ENCODE measurements around the gene FOXL2NB.
A peak's percentile ranks its signal among the peaks of the same experiment; 100 is the strongest.

Gene FOXL2NB

DNA sequence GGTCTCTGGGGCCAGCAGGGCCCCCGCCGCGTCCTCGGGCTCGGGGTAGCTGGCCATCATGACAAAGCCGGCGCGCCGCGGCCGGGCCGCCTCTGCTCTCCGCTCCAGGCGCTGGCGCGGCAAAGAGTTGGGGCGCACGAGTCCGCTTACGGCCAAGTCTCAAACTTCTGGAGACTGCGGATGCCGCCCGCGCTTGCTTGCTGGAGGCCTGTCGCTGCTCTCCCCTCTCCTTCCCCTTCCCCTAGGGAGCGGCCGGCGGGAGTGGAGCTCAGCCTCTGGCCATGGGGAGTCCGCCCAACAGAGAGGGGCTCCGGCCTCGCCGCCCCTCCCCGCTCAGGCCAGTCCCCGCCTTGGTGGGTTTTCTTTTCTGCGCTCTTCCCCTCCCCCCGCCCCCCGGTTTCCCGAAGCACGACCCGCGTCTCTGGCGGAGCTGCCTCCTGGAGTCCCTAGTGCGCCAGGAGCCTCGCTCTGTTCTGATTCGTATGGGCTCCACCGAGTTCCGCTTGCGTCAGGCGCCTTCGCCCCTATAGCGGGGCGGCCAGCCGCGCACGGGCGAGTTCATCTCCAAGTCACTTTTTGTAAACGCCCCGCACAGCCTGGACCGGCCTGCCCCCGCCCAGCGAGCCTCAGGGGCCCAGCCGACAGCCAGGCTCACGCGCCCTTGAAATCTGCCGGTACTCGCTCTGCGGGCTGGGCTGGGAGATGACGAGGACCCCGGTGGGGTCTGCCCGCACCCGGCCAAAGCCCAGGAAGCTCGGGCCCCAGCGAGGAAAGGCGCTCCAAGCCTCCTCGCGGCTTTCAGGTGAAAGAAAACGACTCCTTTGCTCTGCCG, at the start of gene FOXL2NB, which contains the start of gene FOXL2:
Gene FOXL2NB, plus strand, starts transcription at position 555 of the 832 bp plus-strand sequence. Its CDS starts 148 bp downstream, at position 703.
Gene FOXL2, minus strand, starts transcription at position 475 of the 832 bp plus-strand sequence. Its CDS starts 415 bp downstream, at position 60.
- Mint-ChIP-seq H3K27ac (peak within 1 kb of the TSS; percentile 56), H3K4me3 (peak within 1 kb of the TSS; percentile 35), H3K4me1 (peaks cover 50% of the 10 kb centered on the region), H3K9me3 (no peaks in the 10 kb centered on the region), H3K36me3 (peaks cover 3% of the 10 kb centered on the region), H3K27me3 (peaks cover 100% of the 10 kb centered on the region)
- DNase-seq = peak; percentile 32
- CTCF ChIA-PET = interaction anchor here (0.6 to 2.8 kb wide), 4 partner anchors 9 to 1996 kb away, joined by 3 to 21 read pairs (median 6); no protein-coding TSS in a partner anchor

DNA sequence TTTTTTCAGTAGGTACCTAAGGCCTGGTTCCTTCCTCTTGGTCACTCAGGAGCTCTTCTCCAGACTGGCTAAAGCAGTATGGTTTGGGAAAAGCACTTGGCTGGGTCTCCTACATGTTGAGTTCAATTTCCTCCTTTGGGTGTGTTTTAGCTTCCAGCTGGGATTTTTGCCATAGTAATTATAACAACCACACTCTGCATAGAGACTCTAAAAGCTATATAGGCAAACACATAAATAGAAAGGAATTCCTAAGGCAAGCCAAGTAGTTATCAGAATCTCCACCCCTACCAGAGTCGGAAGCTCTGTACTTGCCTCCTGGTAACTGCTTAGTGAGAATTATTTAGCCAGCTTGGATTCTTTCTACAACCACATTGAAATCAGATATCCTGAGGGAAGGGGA, 48.7 kb upstream of the FOXL2NB start:
- Mint-ChIP-seq H3K9me3 (no peaks in the 10 kb centered on the region), H3K36me3 (no peaks in the 10 kb centered on the region), H3K27me3 (peaks cover 6% of the 10 kb centered on the region), H3K4me3 (no peak overlapping the region), H3K27ac (no peak overlapping the region), H3K4me1 (no peaks in the 10 kb centered on the region)
- CTCF ChIA-PET = interaction anchor here (1.4 to 4.9 kb wide), 3 partner anchors 14 to 25 kb away, joined by 4 to 26 read pairs (median 6); no protein-coding TSS in a partner anchor
- no peak for DNase-seq

DNA sequence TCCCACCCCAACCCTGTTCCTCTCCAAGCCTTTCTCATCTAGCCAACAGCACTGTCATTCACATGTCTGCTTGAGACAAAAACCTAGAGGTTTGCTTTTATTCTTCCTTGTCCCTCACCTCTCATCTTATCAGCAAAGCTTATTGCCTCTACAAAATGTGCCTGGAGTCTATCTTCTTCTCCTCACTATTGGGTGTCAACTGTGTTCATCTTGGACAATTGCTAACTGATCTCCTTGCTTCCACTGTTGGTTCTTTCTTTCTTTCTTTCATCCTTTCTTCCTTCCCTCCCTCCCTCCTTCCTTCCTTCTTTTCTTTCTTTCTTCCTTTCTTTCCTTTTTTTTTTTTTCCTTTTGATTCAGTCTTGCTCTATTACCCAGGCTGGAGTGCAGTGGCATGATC, 48.3 kb upstream of the FOXL2NB start:
- Mint-ChIP-seq H3K4me3 (no peak overlapping the region), H3K27ac (no peak overlapping the region), H3K36me3 (no peaks in the 10 kb centered on the region), H3K27me3 (peaks cover 6% of the 10 kb centered on the region), H3K4me1 (no peaks in the 10 kb centered on the region), H3K9me3 (no peaks in the 10 kb centered on the region)
- DNase-seq = no peak
- CTCF ChIA-PET = interaction anchor here (1.4 to 4.9 kb wide), 3 partner anchors 14 to 24 kb away, joined by 4 to 26 read pairs (median 6); no protein-coding TSS in a partner anchor

DNA sequence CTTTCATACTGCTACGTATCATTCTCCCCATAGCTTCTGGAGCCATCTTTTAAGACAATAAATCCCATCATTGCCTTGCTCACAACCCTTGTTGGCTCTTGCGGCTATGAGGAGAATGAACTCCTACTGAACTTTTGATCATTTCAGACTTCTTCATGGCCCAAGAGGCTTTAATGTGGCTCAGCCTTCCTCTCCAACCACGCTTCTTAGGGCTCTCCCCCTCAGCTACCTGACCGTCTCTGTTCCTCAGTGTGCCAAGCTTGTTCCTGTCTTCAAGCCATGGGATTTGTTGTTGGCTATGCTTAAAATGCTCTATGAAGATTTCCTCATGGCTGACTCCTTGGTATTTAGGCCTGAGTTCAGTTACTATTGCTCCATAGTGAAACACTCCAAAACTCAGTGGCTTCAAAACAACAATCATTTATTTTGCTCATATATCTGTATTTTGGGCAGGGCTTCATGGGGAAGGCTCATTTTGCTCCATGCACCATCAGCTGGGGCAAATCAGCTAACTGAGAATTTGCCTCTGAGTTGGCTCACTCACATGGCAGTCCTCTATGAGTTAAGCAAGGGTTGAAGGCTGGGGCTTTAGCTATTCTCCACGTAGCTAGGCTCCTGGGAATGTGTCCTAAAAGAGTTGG, 47.5 kb upstream of the FOXL2NB start:
- Mint-ChIP-seq H3K36me3 (no peaks in the 10 kb centered on the region), H3K4me1 (no peaks in the 10 kb centered on the region), H3K27me3 (peaks cover 6% of the 10 kb centered on the region), H3K27ac (no peak overlapping the region), H3K9me3 (no peaks in the 10 kb centered on the region), H3K4me3 (no peak overlapping the region)
- DNase-seq = no peak
- CTCF ChIA-PET = interaction anchor here (0.9 to 4.9 kb wide), 3 partner anchors 17 to 420 kb away, joined by 3 to 26 read pairs (median 6); no protein-coding TSS in a partner anchor

DNA sequence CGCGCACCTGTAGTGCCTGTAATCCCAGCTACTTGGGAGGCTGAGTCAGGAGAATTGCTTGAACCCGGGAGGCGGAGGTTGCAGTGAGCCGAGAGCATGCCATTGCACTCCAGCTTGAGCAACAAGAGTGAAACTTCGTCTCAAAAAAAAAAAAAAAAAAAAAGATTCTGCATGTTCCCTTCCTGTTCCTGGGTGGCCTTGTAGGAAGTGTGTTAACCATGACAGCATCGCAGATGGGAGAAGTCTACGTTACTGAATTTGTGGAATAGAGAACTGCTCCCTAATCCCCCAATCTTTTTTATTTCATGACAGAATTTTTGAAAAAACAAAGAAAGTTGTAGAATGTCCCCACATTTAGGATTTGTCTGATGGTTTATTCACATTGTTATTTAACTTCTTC, 45.5 kb upstream of the FOXL2NB start:
- Mint-ChIP-seq H3K4me1 (no peaks in the 10 kb centered on the region), H3K36me3 (no peaks in the 10 kb centered on the region), H3K27ac (no peak overlapping the region), H3K9me3 (no peaks in the 10 kb centered on the region), H3K27me3 (peaks cover 6% of the 10 kb centered on the region), H3K4me3 (no peak overlapping the region)
- CTCF ChIA-PET = interaction anchor here (4.9 kb wide), 1 partner anchor 14 kb away, joined by 26 read pairs; no protein-coding TSS in a partner anchor
- DNase-seq = no peak

DNA sequence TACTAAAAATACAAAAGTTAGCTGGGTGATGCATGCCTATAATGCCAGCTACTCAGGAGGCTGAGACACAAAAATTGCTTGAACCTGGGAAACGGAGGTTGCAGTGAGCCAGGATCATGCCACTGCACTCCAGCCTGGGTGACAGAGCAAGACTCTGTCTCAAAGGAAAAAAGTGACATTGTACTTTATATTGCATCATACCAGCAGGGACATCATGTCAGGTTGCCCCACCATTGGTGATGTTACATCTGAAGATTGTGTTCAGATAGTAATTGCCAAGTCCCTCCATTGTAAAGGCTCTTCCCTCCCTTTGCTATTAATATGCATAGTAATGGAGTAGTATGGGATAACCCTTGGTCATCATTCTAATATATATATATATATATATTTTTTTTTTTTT, 44.8 kb upstream of the FOXL2NB start:
- H3K36me3 Mint-ChIP-seq = no peaks in the 10 kb centered on the region
- CTCF ChIA-PET = interaction anchor here (1.4 kb wide), 1 partner anchor 14 kb away, joined by 3 read pairs; no protein-coding TSS in a partner anchor
- no peak for DNase-seq
- no peak overlapping the region for H3K27ac Mint-ChIP-seq
- peaks cover 6% of the 10 kb centered on the region for H3K27me3 Mint-ChIP-seq
- H3K4me3 Mint-ChIP-seq = no peak overlapping the region
- no peaks in the 10 kb centered on the region for H3K4me1 Mint-ChIP-seq
- H3K9me3 Mint-ChIP-seq = no peaks in the 10 kb centered on the region

DNA sequence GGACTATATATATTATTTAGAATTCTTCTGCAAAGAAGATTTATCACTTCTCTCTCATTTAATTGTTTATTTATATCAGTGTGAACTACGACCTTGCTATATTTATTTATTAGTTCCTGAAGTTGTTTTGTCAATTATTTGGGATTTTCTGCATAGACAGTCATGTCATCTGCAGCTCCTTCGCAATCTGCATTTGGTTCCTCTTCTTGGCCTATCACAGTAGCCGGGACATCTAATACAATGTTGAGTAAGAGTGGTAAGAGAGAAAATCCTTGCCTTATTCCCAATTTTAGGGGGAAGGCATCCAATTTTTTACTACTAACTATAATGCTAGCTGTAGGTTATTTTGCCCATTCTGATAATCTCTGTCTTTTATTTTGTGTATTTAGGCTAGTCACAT, 39.5 kb upstream of the FOXL2NB start:
- no peak for DNase-seq
- no peak overlapping the region for H3K27ac Mint-ChIP-seq
- H3K4me3 Mint-ChIP-seq = no peak overlapping the region
- CTCF ChIA-PET = interaction anchor here (1.9 kb wide), 1 partner anchor 16 kb away, joined by 6 read pairs; no protein-coding TSS in a partner anchor
- H3K4me1 Mint-ChIP-seq = no peaks in the 10 kb centered on the region
- no peaks in the 10 kb centered on the region for H3K9me3 Mint-ChIP-seq
- H3K36me3 Mint-ChIP-seq = no peaks in the 10 kb centered on the region
- H3K27me3 Mint-ChIP-seq = peaks cover 7% of the 10 kb centered on the region

DNA sequence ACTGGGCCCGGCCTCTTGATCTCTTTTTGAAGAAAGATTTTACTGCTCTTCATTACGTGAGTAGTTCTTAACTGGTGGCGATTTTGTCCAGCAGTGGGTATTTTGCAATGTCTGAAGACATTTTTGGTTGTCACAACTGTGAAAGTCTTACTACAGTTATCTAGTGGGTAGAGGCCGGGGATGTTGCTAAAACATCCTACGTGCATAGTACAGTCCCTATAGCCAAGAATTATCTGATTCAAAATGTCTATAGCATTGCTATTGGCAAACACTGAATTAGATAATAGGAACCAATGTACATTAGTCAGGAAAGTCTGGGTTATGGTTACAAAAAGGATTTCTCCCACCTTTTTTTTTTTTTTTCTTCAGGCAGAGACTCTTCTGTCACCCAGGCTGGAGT, 38.2 kb upstream of the FOXL2NB start:
- Mint-ChIP-seq H3K4me1 (no peaks in the 10 kb centered on the region), H3K27me3 (peaks cover 12% of the 10 kb centered on the region), H3K36me3 (no peaks in the 10 kb centered on the region), H3K4me3 (no peak overlapping the region), H3K27ac (no peak overlapping the region), H3K9me3 (no peaks in the 10 kb centered on the region)
- CTCF ChIA-PET = no interaction called here
- DNase-seq = no peak

DNA sequence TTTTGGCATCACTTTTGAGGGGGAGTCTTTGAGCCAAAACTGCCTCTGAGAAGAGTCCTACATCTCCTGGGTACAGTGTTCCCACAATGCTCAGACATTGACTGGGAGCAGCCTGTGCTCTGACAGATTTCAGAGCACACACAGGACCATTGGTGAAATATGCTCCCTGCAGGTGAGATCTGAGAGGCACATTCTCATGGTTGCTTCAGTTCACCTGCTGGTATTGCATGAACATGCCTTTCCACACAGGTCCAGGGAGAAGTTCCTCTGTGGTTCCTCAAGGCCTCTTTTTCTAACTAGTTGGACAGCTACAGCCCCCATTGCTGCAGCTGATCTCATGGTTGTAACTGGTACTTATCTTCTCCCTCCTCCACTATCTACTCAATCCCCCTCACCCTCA, 37.1 kb upstream of the FOXL2NB start:
- H3K36me3 Mint-ChIP-seq = no peaks in the 10 kb centered on the region
- CTCF ChIA-PET = interaction anchor here (1.1 kb wide), 1 partner anchor 13 kb away, joined by 3 read pairs; no protein-coding TSS in a partner anchor
- no peak overlapping the region for H3K27ac Mint-ChIP-seq
- no peaks in the 10 kb centered on the region for H3K9me3 Mint-ChIP-seq
- no peak for DNase-seq
- H3K4me3 Mint-ChIP-seq = no peak overlapping the region
- H3K27me3 Mint-ChIP-seq = peaks cover 21% of the 10 kb centered on the region
- H3K4me1 Mint-ChIP-seq = peaks cover 1% of the 10 kb centered on the region

DNA sequence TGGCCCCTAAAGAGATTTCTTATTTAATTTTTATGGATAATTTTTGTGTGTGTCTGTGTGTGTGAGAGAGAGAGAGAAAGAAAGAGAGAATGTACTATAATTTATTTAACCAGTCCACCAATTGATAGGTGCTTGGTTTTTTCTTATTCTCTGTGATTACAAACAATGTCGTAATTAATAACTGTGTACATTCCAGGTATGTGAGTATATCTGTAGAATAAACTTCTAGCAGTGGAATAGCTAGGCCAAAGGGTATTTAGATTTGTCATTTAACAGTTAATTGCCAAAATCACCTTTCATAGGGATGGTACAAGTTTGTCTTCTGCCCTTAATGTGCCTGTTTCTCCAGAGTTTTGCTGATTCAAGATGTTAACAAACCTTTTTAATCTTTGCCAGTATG, 35.4 kb upstream of the FOXL2NB start:
- Mint-ChIP-seq H3K9me3 (no peaks in the 10 kb centered on the region), H3K36me3 (no peaks in the 10 kb centered on the region), H3K27ac (no peak overlapping the region), H3K4me1 (peaks cover 7% of the 10 kb centered on the region), H3K4me3 (no peak overlapping the region), H3K27me3 (peaks cover 25% of the 10 kb centered on the region)
- CTCF ChIA-PET = interaction anchor here (1.2 to 6.6 kb wide), 7 partner anchors 12 to 319 kb away, joined by 3 to 112 read pairs (median 5); partner anchors contain the start of gene CEP70
- no peak for DNase-seq

DNA sequence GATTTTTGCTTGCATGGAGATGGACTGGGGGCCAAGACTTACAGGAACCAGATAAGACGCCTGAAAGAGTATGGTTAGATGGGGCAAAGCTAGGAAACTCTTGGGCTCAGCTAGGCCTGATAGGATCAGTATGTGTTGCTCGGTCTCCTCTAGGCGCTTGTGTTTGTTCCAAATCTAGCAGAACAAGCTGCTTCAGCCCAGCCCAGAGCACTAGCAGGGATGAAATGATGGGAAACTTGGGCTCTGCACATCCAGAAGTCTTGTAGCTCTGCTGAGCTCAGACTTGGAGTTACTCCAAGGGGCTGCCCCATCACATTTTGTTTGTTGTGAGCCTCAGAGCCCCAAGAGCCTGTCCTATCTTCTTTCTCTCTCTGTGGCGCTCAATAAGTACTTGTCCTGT, 34.8 kb upstream of the FOXL2NB start:
- CTCF ChIA-PET = interaction anchor here (0.8 to 6.6 kb wide), 9 partner anchors 12 to 319 kb away, joined by 3 to 112 read pairs (median 5); partner anchors contain the start of gene CEP70
- no peaks in the 10 kb centered on the region for H3K36me3 Mint-ChIP-seq
- H3K4me1 Mint-ChIP-seq = peaks cover 7% of the 10 kb centered on the region
- DNase-seq = no peak
- no peak overlapping the region for H3K4me3 Mint-ChIP-seq
- H3K27me3 Mint-ChIP-seq = peaks cover 25% of the 10 kb centered on the region
- no peak overlapping the region for H3K27ac Mint-ChIP-seq
- H3K9me3 Mint-ChIP-seq = no peaks in the 10 kb centered on the region

DNA sequence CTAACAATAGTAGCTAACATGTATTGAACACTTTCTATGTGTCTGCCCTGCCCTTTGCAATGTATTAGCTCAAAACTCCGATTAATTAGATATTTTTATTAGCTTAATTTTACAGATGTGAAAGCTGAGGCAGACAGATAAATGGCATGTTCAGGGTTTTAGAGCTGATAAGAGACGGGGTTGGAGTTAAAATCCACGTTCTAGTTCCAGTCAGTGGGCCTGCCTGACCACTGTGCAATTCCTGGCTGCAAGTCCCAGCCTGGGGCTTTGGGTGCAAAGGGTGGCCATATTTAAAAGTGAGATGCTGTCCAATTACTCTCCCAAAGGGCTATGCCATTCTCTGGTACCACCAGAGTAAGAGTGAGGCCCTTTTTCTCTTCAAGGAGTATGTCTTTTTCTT, 33.3 kb upstream of the FOXL2NB start:
- CTCF ChIA-PET = interaction anchor here (0.6 to 6.6 kb wide), 6 partner anchors 10 to 837 kb away, joined by 3 to 112 read pairs (median 4); partner anchors contain the start of gene CEP70
- H3K4me3 Mint-ChIP-seq = no peak overlapping the region
- H3K27ac Mint-ChIP-seq = no peak overlapping the region
- peaks cover 7% of the 10 kb centered on the region for H3K4me1 Mint-ChIP-seq
- no peak for DNase-seq
- H3K36me3 Mint-ChIP-seq = no peaks in the 10 kb centered on the region
- H3K27me3 Mint-ChIP-seq = peaks cover 37% of the 10 kb centered on the region
- no peaks in the 10 kb centered on the region for H3K9me3 Mint-ChIP-seq

DNA sequence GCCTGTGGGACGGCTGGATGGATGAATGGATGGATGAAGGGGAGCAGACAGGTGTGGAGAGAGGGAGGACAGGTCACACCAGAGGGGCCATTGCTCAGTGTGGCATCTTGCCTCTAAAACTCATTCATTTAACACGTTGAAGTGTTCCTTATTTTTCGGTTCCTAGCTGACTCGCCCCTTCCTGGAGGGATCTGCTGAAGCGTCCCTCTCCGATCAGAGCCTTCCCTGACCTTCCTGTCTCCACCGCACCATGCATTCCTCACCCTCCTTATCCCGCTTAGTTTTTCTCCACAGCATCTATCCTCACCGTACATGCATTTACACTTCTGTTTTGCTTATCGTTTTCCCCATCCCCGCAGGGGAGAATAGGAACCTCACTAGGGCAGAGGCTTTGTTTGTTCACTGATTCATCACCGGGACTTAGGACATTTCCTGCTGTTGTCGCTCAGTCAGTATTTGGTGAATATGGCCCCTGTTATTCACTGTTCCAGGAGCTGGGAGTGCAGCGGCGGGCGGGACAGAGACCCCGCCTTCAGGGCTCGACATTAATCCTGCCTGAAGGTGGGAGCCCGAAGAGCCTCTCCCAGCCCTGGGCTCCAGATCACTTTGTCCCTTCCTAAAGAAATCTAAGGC, 32.0 kb upstream of the FOXL2NB start:
- H3K27me3 Mint-ChIP-seq = peaks cover 36% of the 10 kb centered on the region
- H3K4me3 Mint-ChIP-seq = peak overlapping the region; percentile 80
- peaks cover 7% of the 10 kb centered on the region for H3K4me1 Mint-ChIP-seq
- no peak for DNase-seq
- no peak overlapping the region for H3K27ac Mint-ChIP-seq
- H3K36me3 Mint-ChIP-seq = no peaks in the 10 kb centered on the region
- CTCF ChIA-PET = interaction anchor here (0.7 to 6.6 kb wide), 48 partner anchors 9 to 848 kb away, joined by 3 to 170 read pairs (median 6); partner anchors contain the start of genes CEP70, ESYT3 and PIK3CB
- no peaks in the 10 kb centered on the region for H3K9me3 Mint-ChIP-seq
